Glomerular visceral epithelial cell (primary cell): ENCODE data around the gene SLC24A4.

Experiments used
- DNase-seq: peaks from one replicate; pipeline ENCODE4 v3.0.0-alpha.2; 2016; ENCODE audit errors: extremely low spot score

Gene SLC24A4

GRCh38 chr14:92404018-92404417 lies 81.1 kb downstream of the SLC24A4 start:
- no peak for DNase-seq

GRCh38 chr14:92404421-92404820 lies 81.5 kb downstream of the SLC24A4 start:
- DNase-seq: no peak

- DNase-seq: no peak
Measured at GRCh38 chr14:92404938-92405337, 82.0 kb downstream of the SLC24A4 start.

- no peak for DNase-seq
Measured at GRCh38 chr14:92407410-92407809, 84.4 kb downstream of the SLC24A4 start.

GRCh38 chr14:92409043-92409442 lies 86.1 kb downstream of the SLC24A4 start:
- no peak for DNase-seq

GRCh38 chr14:92411135-92411534 lies 88.2 kb downstream of the SLC24A4 start:
- DNase-seq: no peak

GRCh38 chr14:92411941-92412340 lies 89.0 kb downstream of the SLC24A4 start:
- DNase-seq: no peak

- DNase-seq: no peak
Measured at GRCh38 chr14:92412912-92413311, 89.9 kb downstream of the SLC24A4 start.

GRCh38 chr14:92413379-92413778 lies 90.4 kb downstream of the SLC24A4 start:
- DNase-seq: no peak

- no peak for DNase-seq
Measured at GRCh38 chr14:92414690-92415445, 91.9 kb downstream of the SLC24A4 start.

GRCh38 chr14:92415969-92416368 lies 93.0 kb downstream of the SLC24A4 start:
- no peak for DNase-seq

GRCh38 chr14:92416544-92416943 lies 93.6 kb downstream of the SLC24A4 start:
- no peak for DNase-seq

- DNase-seq: no peak
Measured at GRCh38 chr14:92417759-92418158, 94.8 kb downstream of the SLC24A4 start.

GRCh38 chr14:92421751-92422150 lies 98.8 kb downstream of the SLC24A4 start:
- no peak for DNase-seq

GRCh38 chr14:92425101-92425500 lies 102.1 kb downstream of the SLC24A4 start:
- no peak for DNase-seq

- no peak for DNase-seq
Measured at GRCh38 chr14:92426237-92426636, 103.3 kb downstream of the SLC24A4 start.

- DNase-seq: no peak
Measured at GRCh38 chr14:92427096-92427495, 104.1 kb downstream of the SLC24A4 start.

GRCh38 chr14:92430686-92431085 lies 107.7 kb downstream of the SLC24A4 start:
- DNase-seq: no peak

- DNase-seq: no peak
Measured at GRCh38 chr14:92431199-92431725, 108.3 kb downstream of the SLC24A4 start.

- DNase-seq: no peak
Measured at GRCh38 chr14:92433407-92433806, 110.4 kb downstream of the SLC24A4 start.

GRCh38 chr14:92435154-92435553 lies 112.2 kb downstream of the SLC24A4 start:
- no peak for DNase-seq

- DNase-seq: no peak
Measured at GRCh38 chr14:92436115-92436776, 113.3 kb downstream of the SLC24A4 start.

GRCh38 chr14:92437309-92437708 lies 114.3 kb downstream of the SLC24A4 start:
- no peak for DNase-seq
